Thyroid gland (tissue), 4 donors: ENCODE data around the gene NKAIN4. TPM values are rescaled to one million over a fixed set of nuclear protein-coding genes. Genes with fewer than 3 reads are reported as not detected.

Source experiments
- DNase-seq, 2 donors: peaks; one replicate each; pipeline ENCODE4 v3.0.0-alpha.2; 2019
- H3K27ac ChIP-seq, 3 donors: fragments of 200-600 bp; sonication (generic); 1 replicate in 2 of 3; 2 replicates in 1 of 3; pipeline ENCODE4 v1.5.1; 2016 to 2019; ENCODE audit warnings: mild to moderate bottlenecking in 1 of 3, moderate library complexity in 1 of 3
- H3K27me3 ChIP-seq: fragments of 200-600 bp; sonication (generic); one replicate; pipeline ENCODE4 v1.5.1; 2019
- H3K36me3 ChIP-seq, 2 donors: fragments of 200-600 bp; sonication (generic); one replicate each; pipeline ENCODE4 v1.5.1; 2016 to 2019
- H3K4me1 ChIP-seq, 2 donors: fragments of 200-600 bp; sonication (generic); one replicate each; pipeline ENCODE4 v1.5.1; 2017 to 2019
- H3K4me3 ChIP-seq, 3 donors: fragments of 200-600 bp; sonication (generic); replicated peaks in 1 of 3; 1 replicate in 2 of 3; 2 replicates in 1 of 3; pipeline ENCODE4 v1.5.1; 2016; ENCODE audit warnings: mild to moderate bottlenecking in 1 of 3
- H3K9me3 ChIP-seq: fragments of 200-600 bp; sonication (generic); one replicate; pipeline ENCODE4 v1.5.1; 2017
- CTCF ChIP-seq, 6 experiments: fragments of 200-600 bp in 3 of 6; fragments of 450-650 bp in 3 of 6; sonication (generic) in 3 of 6; IDR thresholded peaks; one replicate each; pipeline ENCODE4 v1.5.1; 2016 to 2019; ENCODE audit warnings: antibody characterized with exemption in 6 of 6, mild to moderate bottlenecking in 2 of 6, inconsistent platforms in 1 of 6, moderate library complexity in 1 of 6
- POLR2A ChIP-seq, 2 donors: fragments of 450-650 bp; IDR thresholded peaks; one replicate each; pipeline ENCODE4 v1.6.1; 2017; ENCODE audit warnings: antibody characterized with exemption in 2 of 2, mild to moderate bottlenecking in 2 of 2, moderate library complexity in 1 of 2
- WGBS, 2 donors: methylation state at CpG; one replicate each; pipeline ENCODE4 v1.1.5; 2017; 5-methylcytosine and 5-hydroxymethylcytosine counted together
- intact Hi-C: fragments of 100-400 bp; cut with DNase I; formaldehyde crosslinking; loops from one replicate; pipeline ENCODE4 v1.15.1; 2023
- microRNA counts, 2 donors: library from miRNA; unstranded; fragments of <30 nt; microRNA quantifications; one replicate each; lab custom pipeline; 2016 to 2017
- microRNA-seq: library from miRNA; unstranded; fragments of <30 nt; microRNA quantifications from one replicate; pipeline ENCODE4, GENCODE V29; 2016
- small RNA-seq: library from RNA; depleted of rRNA; stranded (forward); fragments of <200 nt; gene quantifications from one replicate; pipeline ENCODE3, GENCODE V24; 2016
- total RNA-seq, 4 donors: library from RNA; depleted of rRNA; stranded (reverse); fragments of >200 nt; gene quantifications; one replicate each; pipeline ENCODE4 v1.2.3, GENCODE V29; 2016

NKAIN4 gene
- total RNA-seq, 4 donors from 2014 or later, result 0.45 to 5.5 (median 0.67) TPM; not detected in 1

- Histone ChIP-seq H3K36me3 (peaks cover 7 to 10% of the 10 kb centered on the region in 2 donors), H3K27ac (no peak overlapping the region), H3K9me3 (no peaks in the 10 kb centered on the region), H3K4me1 (no peaks in the 10 kb centered on the region), H3K4me3 (no peak overlapping the region), H3K27me3 (no peaks in the 10 kb centered on the region)
- DNase-seq, result no peak
- TF ChIP-seq CTCF (IDR thresholded peaks at IDR 0.05) (no peak), POLR2A (IDR thresholded peaks at IDR 0.05) (no peak)
- WGBS, 2 donors, result 91 to 94% methylated on average over 19 to 20 of the region's 21 CpGs
- intact Hi-C loops, result no loop called here
Observed at GRCh38 chr20:63192721-63193120, 61.5 kb downstream of the NKAIN4 start.

GRCh38 chr20:63191400-63191799, 62.9 kb downstream of the NKAIN4 start:
- Histone ChIP-seq H3K4me3 (no peak overlapping the region), H3K36me3 (peaks cover 7 to 10% of the 10 kb centered on the region in 2 donors), H3K4me1 (no peaks in the 10 kb centered on the region), H3K27ac (no peak overlapping the region), H3K27me3 (no peaks in the 10 kb centered on the region), H3K9me3 (no peaks in the 10 kb centered on the region)
- 77 to 79% methylated on average over 12 to 14 of the region's 14 CpGs for WGBS, 2 donors
- intact Hi-C loops, result no loop called here
- DNase-seq, result no peak
- TF ChIP-seq POLR2A (IDR thresholded peaks at IDR 0.05), result no peak
- no peak for TF ChIP-seq CTCF (IDR thresholded peaks at IDR 0.05)

- H3K36me3 ChIP-seq, result peaks cover 7 to 9% of the 10 kb centered on the region in 2 donors
- no peaks in the 10 kb centered on the region for H3K4me1 ChIP-seq
- no peaks in the 10 kb centered on the region for H3K9me3 ChIP-seq
- no peak for DNase-seq
- H3K27ac ChIP-seq, result no peak overlapping the region
- H3K4me3 ChIP-seq, result no peak overlapping the region
- intact Hi-C loops, result no loop called here
- WGBS, 2 donors, result 90 to 100% methylated on average over 2 to 14 of the region's 20 CpGs
- H3K27me3 ChIP-seq, result no peaks in the 10 kb centered on the region
- TF ChIP-seq POLR2A (IDR thresholded peaks at IDR 0.05) (no peak), CTCF (IDR thresholded peaks at IDR 0.05) (no peak)
Observed at GRCh38 chr20:63190828-63191227, 63.4 kb downstream of the NKAIN4 start.

MicroRNAs encoded within 50 kb of the gene (microRNA counts, 767-probe panel; counts per million panel counts)
- 0 counts per million in 2 donors for microRNA hsa-miR-3196 (lab: Ali Mortazavi, UCI)

Small RNA genes within 50 kb of the gene (microRNA-seq; reads per million reads assigned to microRNA genes)
- gene MIR3196 (not detected), gene MIR4326 (not detected)

Small RNA genes within 50 kb of the gene (small RNA-seq; reads per million reads assigned to genes)
- gene MIR3196 (not detected), gene MIR4326 (not detected)

Other genes with a start within 250 kb of the NKAIN4 start
- gene BHLHE23, start 247.5 kb downstream of the NKAIN4 start, total RNA-seq, result not detected
- 10 to 100 TPM; 41.3 to 54.2 (median 43.4) TPM for gene YTHDF1, start 38.3 kb downstream of the NKAIN4 start, total RNA-seq
- not detected for gene BIRC7, start 18.6 kb downstream of the NKAIN4 start, total RNA-seq
- 10 to 100 TPM; 70.7 to 75.7 (median 72.7) TPM for gene ARFGAP1, start 18.4 kb upstream of the NKAIN4 start, total RNA-seq
- gene COL20A1, start 38.7 kb upstream of the NKAIN4 start, total RNA-seq, result under 1 TPM in 1 of 4 donors, not detected in 3; 0.13 TPM
- gene CHRNA4, start 106.9 kb upstream of the NKAIN4 start, total RNA-seq, result 1 to 10 TPM in 3 of 4 donors, under 1 TPM in 1; 0.54 to 6.3 (median 1.9) TPM
- under 1 TPM in 2 of 4 donors, not detected in 2; 0.11 to 0.27 TPM for gene KCNQ2, start 218.2 kb upstream of the NKAIN4 start, total RNA-seq
- gene EEF1A2, start 244.6 kb upstream of the NKAIN4 start, total RNA-seq, result 1 to 10 TPM in 3 of 4 donors, under 1 TPM in 1; 0.22 to 2.0 (median 1.3) TPM